ENCODE measurements around the gene SLC37A3. TPM values are rescaled to one million over a fixed set of nuclear protein-coding genes. Genes with fewer than 3 reads are reported as not detected.

Gene SLC37A3
- total RNA-seq, 1 experiment from 2014 or later, result 46.4 TPM

- Mint-ChIP-seq H3K27ac (ENCODE audit: unreplicated experiment) (no peak overlapping the region), H3K4me1 (ENCODE audit: low read depth, unreplicated experiment) (peaks cover 16% of the 10 kb centered on the region), H3K4me3 (ENCODE audit: unreplicated experiment) (no peak overlapping the region), H3K27me3 (ENCODE audit: insufficient read depth, unreplicated experiment) (no peaks in the 10 kb centered on the region), H3K36me3 (ENCODE audit: insufficient read depth, unreplicated experiment) (no peaks in the 10 kb centered on the region), H3K9me3 (ENCODE audit: unreplicated experiment) (no peaks in the 10 kb centered on the region)
- no TSS peak for BruUV-seq (replicated peaks)
- H3K36me3 ChIP-seq (ENCODE audit: control insufficient read depth, insufficient read depth, low read length), result no peaks in the 10 kb centered on the region
- TF ChIP-seq CTCF (IDR thresholded peaks at IDR 0.05; ENCODE audit: insufficient read depth in 1 of 2, low read depth in 1 of 2, low read length in 1 of 2, severe bottlenecking in 1 of 2, unreplicated experiment in 1 of 2), result no peak
- no peaks in the 10 kb centered on the region for H3K27me3 ChIP-seq (replicated peaks; ENCODE audit: control insufficient read depth, insufficient read depth, low read length)
- DNase-seq, result no peak
- intact Hi-C loops (cut with micrococcal nuclease; ENCODE audit: unreplicated experiment), result loop anchor here (5.0 kb wide), 1 partner anchor 75 kb away; the partner anchor contains the start of gene MKRN1
- ChIA-PET POLR2A (no interaction called here), CTCF (no interaction called here)
- H3K9me3 ChIP-seq, result no peaks in the 10 kb centered on the region
- no peak overlapping the region for H3K4me3 ChIP-seq (ENCODE audit: low read depth, low read length)
- H3K4me1 ChIP-seq, result peaks cover 6% of the 10 kb centered on the region
These were observed 4.0 kb upstream of the SLC37A3 start for GRCh38 chr7:140402178-140402835.

GRCh38 chr7:140400381-140400780 is 2.1 kb upstream of the SLC37A3 start:
- Mint-ChIP-seq H3K27me3 (ENCODE audit: insufficient read depth, unreplicated experiment) (no peaks in the 10 kb centered on the region), H3K4me1 (ENCODE audit: low read depth, unreplicated experiment) (peaks cover 16% of the 10 kb centered on the region), H3K36me3 (ENCODE audit: insufficient read depth, unreplicated experiment) (no peaks in the 10 kb centered on the region), H3K9me3 (ENCODE audit: unreplicated experiment) (no peaks in the 10 kb centered on the region), H3K27ac (ENCODE audit: unreplicated experiment) (no peak overlapping the region), H3K4me3 (ENCODE audit: unreplicated experiment) (no peak overlapping the region)
- H3K27me3 ChIP-seq (replicated peaks; ENCODE audit: control insufficient read depth, insufficient read depth, low read length), result no peaks in the 10 kb centered on the region
- H3K9me3 ChIP-seq, result no peaks in the 10 kb centered on the region
- H3K4me1 ChIP-seq, result peaks cover 6% of the 10 kb centered on the region
- H3K4me3 ChIP-seq (ENCODE audit: low read depth, low read length), result no peak overlapping the region
- intact Hi-C loops (cut with micrococcal nuclease; ENCODE audit: unreplicated experiment), result loop anchor here (5.0 kb wide), 1 partner anchor 77 kb away; the partner anchor contains the start of gene MKRN1
- no peaks in the 10 kb centered on the region for H3K36me3 ChIP-seq (ENCODE audit: control insufficient read depth, insufficient read depth, low read length)
- BruUV-seq (replicated peaks), result no TSS peak
- CTCF ChIA-PET, result no interaction called here
- no peak for TF ChIP-seq CTCF (IDR thresholded peaks at IDR 0.05; ENCODE audit: insufficient read depth in 1 of 2, low read depth in 1 of 2, low read length in 1 of 2, severe bottlenecking in 1 of 2, unreplicated experiment in 1 of 2)
- POLR2A ChIA-PET, result no interaction called here
- DNase-seq, result no peak

- no peak for DNase-seq
- Mint-ChIP-seq H3K4me3 (ENCODE audit: unreplicated experiment) (peak overlapping the region; percentile 91), H3K27me3 (ENCODE audit: insufficient read depth, unreplicated experiment) (no peaks in the 10 kb centered on the region), H3K4me1 (ENCODE audit: low read depth, unreplicated experiment) (peaks cover 6% of the 10 kb centered on the region), H3K36me3 (ENCODE audit: insufficient read depth, unreplicated experiment) (no peaks in the 10 kb centered on the region), H3K9me3 (ENCODE audit: unreplicated experiment) (no peaks in the 10 kb centered on the region), H3K27ac (ENCODE audit: unreplicated experiment) (no peak overlapping the region)
- H3K27me3 ChIP-seq (replicated peaks; ENCODE audit: control insufficient read depth, insufficient read depth, low read length), result no peaks in the 10 kb centered on the region
- no peaks in the 10 kb centered on the region for H3K4me1 ChIP-seq
- ChIA-PET POLR2A (interaction anchor here (0.6 to 1.0 kb wide), 3 partner anchors 81 to 945 kb away, joined by 6 to 10 read pairs (median 9); partner anchors contain the start of genes MKRN1 and NDUFB2), CTCF (interaction anchor here (0.6 to 0.7 kb wide), 4 partner anchors 49 to 916 kb away, joined by 6 to 10 read pairs (median 8); no protein-coding TSS in a partner anchor)
- no peaks in the 10 kb centered on the region for H3K9me3 ChIP-seq
- TF ChIP-seq CTCF (IDR thresholded peaks at IDR 0.05; ENCODE audit: insufficient read depth in 1 of 2, low read depth in 1 of 2, low read length in 1 of 2, severe bottlenecking in 1 of 2, unreplicated experiment in 1 of 2), result no peak
- no TSS peak for BruUV-seq (replicated peaks)
- no peak overlapping the region for H3K4me3 ChIP-seq (ENCODE audit: low read depth, low read length)
- no peaks in the 10 kb centered on the region for H3K36me3 ChIP-seq (ENCODE audit: control insufficient read depth, insufficient read depth, low read length)
- intact Hi-C loops (cut with micrococcal nuclease; ENCODE audit: unreplicated experiment), result loop anchor here (5.0 kb wide), 1 partner anchor 222 kb away; the partner anchor contains the start of gene KDM7A
These were observed 491 bp upstream of the SLC37A3 start for GRCh38 chr7:140398821-140399220.

Measured in Caco-2 (cell line).